Fibroblast of the aortic adventitia (primary cell): ENCODE results near the gene ATXN1. TPM values are rescaled to one million over a fixed set of nuclear protein-coding genes. Genes with fewer than 3 reads are reported as not detected.

Experiments used
- DNase-seq: peaks from one replicate; pipeline ENCODE4 v3.0.0-alpha.2; 2010; ENCODE audit warnings: low read depth
- H3K4me3 ChIP-seq: 2 replicates; pipeline ENCODE4 v1.5.1; 2011; ENCODE audit warnings: low read depth, mild to moderate bottlenecking, control low read depth, low read length, moderate library complexity
- total RNA-seq: library from RNA; depleted of rRNA; stranded (reverse); fragments of >200 nt; gene quantifications from 2 replicates; pipeline ENCODE4 v1.2.3, GENCODE V29; 2012; ENCODE audit warnings: low replicate concordance
- TF ChIP-seq, protein P1 (sequence below): IDR thresholded peaks from 2 replicates; pipeline ENCODE4 v1.5.1; 2011; ENCODE audit warnings: mild to moderate bottlenecking, low read length, control low read depth, inconsistent platforms; ENCODE audit not compliant: insufficient read depth

ATXN1 gene
- total RNA-seq, 1 donor = 39.3 TPM

DNA sequence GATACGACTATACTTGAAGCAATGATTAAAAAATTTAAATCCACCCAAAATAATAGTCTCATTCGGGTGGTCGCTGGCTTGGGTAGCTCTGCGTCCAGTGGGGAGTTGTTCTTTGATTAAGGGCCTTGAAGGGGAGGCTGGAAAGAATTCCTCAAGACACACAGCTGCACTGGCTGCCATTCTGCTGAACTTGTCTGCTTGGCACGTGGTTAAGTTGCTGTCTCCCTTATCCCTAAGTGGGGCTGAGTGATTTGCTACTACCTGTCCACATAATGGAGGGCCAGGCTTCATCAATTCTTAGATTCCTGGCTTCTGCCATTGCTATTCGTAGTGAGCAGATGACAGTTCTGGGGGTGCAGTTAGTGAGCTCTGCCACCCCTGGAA, 424.4 kb downstream of the ATXN1 start:
- no peak for DNase-seq
- no peak overlapping the region for H3K4me3 ChIP-seq
- TF ChIP-seq, protein P1, sequence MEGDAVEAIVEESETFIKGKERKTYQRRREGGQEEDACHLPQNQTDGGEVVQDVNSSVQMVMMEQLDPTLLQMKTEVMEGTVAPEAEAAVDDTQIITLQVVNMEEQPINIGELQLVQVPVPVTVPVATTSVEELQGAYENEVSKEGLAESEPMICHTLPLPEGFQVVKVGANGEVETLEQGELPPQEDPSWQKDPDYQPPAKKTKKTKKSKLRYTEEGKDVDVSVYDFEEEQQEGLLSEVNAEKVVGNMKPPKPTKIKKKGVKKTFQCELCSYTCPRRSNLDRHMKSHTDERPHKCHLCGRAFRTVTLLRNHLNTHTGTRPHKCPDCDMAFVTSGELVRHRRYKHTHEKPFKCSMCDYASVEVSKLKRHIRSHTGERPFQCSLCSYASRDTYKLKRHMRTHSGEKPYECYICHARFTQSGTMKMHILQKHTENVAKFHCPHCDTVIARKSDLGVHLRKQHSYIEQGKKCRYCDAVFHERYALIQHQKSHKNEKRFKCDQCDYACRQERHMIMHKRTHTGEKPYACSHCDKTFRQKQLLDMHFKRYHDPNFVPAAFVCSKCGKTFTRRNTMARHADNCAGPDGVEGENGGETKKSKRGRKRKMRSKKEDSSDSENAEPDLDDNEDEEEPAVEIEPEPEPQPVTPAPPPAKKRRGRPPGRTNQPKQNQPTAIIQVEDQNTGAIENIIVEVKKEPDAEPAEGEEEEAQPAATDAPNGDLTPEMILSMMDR = no peak

DNA sequence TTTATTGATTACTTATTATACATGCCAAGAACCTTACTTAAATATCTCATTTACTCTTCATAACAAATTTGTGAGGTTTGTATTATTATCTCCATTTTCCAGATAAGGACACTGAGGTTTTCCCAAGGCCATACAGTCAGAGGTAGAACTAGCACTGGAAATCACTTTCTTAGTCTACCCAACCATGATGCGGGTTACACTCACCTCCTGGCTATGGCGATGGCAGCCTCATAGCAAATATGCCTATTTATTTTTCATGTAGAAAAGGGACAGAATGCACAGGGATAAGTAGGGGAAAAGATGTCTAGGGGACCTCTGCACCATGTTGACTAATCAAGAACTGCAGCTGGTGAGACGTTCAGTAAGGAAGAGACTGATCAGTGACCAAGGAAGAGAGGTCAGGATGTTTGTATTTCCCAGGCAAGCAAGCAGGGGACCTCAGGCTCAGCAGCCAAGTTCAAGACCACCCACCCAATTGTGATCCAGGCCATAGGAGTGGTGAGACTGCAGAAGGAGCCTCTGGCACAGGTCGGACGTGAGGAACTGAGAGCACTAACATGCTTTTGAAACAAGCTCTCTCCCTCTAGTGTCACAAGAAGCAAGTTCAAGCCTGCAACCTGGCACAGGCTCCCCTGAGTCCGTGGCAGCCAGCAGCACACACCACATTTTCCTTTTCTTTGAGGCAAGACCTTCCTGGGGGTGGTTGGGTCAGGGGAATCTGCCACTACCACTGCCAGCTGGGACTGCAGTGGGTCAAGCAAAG, 425.0 kb downstream of the ATXN1 start:
- TF ChIP-seq, protein P1 = peak; percentile 38
- H3K4me3 ChIP-seq = no peak overlapping the region
- DNase-seq = no peak

DNA sequence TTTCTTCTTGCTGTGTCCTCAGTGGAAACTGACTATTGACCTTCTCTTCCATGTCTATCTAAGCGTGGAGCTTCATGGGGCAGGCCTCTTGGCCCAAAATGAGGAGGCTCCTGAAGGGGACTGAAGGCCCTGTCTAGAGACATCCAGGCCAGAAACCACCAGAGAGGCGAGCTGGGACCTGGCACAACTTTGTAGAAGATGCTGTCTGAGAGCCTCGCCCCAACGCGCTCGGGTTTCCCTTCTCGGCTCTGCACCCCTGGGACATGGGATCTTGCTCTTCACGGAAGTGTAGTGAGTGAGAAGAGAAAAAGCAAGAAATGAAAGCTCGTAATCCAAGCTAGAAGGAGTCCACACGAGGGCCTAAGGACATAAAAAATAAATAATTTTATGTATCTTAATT, 426.1 kb downstream of the ATXN1 start:
- DNase-seq = no peak
- no peak overlapping the region for H3K4me3 ChIP-seq
- TF ChIP-seq, protein P1 = no peak

DNA sequence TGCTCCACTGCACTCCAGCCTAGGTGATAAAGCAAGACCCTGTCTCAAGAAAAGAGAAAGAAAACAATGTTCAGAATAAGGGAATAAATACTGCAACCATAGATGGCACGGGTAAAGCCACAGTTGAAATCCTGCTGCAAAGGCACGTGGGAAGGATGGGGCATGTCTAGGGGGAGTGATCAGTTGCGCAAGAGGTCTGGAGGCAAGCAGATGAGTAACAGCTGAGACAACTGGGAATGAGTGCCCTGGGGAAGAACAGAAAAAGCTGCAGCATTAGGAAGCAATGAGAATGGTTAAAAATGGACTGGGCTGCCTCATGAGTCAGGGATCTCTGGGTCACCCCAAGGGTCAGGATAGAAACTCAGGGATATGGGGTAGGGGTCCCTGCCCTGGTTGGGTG, 426.6 kb downstream of the ATXN1 start:
- no peak overlapping the region for H3K4me3 ChIP-seq
- DNase-seq = peak; percentile 91
- TF ChIP-seq, protein P1 = no peak

DNA sequence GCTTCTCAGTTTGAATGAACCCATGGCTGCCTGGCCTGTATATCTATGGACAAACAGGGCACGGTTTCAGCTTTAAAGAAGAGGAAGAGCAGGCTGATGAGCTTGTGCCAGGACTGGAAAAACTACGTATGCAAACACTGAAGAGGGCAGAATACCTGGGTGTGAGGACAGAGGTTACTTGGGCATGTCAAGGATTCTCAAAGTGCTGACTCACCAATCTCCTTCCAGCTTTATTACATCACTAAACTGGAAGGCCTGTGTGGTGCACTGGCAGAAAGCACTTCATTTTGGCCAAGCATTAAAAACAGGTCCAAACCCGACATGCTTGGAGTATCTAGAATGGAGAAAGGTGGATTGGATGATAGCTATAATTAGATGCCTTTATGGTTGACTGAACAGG, 427.7 kb downstream of the ATXN1 start:
- TF ChIP-seq, protein P1 = no peak
- peak; percentile 80 for DNase-seq
- H3K4me3 ChIP-seq = no peak overlapping the region

DNA sequence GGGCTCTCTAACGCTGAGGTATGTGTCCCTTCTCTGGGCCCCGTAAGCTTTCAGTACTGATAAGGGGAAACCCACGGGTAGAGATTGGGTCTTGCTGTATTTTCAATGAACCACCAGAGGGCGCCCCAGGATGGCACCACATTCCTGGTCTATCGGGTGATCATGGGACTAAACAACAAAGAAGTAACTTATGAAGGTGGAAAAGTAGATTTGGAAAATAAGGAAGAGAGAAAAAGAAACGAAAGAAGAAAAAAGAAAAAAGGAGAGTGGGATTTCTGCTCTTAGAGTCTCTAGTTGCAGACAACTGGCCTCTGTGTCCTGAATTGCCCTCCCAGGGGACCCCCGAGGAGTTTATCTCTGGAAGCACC, 429.1 kb downstream of the ATXN1 start:
- no peak overlapping the region for H3K4me3 ChIP-seq
- TF ChIP-seq, protein P1 = peak; percentile 87
- DNase-seq = peak; percentile 87
